GM21423 (cell line): Measurements from ENCODE around the gene VPS13C.
"Not testable (repeated sequence)": the region's sequence is repeated elsewhere in the genome, so short reads cannot be mapped to it uniquely, and the experiment has no call there.

ENCODE experiments used
- ATAC-seq: cut with Tn5 transposase; IDR thresholded peaks from one replicate; pipeline ENCODE4 v1.9.1; 2021; ENCODE audit warnings: mild to moderate bottlenecking, moderate library complexity; ENCODE audit not compliant: unreplicated experiment

The VPS13C gene

DNA sequence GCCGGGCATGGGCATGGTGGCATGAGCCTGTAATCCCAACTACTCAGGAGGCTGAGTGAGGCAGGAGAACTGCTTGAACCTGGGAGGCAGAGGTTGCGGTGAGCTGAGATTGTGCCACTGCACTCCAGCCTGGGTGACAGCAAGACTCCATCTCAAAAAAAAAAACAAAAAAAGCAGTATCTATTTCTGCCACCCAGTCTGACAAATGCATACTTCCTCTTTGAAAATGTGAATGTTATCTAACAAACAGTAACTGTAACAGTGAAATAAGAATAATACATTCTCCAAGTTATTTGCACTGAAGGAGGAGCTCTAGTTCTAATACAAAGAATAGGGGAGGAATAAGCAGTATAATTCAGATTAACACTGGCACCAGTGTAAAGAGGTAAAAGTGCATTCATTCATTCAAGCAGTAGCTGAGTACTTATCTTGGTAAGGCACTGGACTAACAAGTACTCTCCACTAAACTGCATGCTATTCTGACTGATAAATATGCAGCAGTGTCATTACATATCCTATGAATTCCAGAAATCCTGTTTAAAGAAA lies 12.9 kb downstream of the VPS13C start:
- ATAC-seq = no peak

GRCh38 chr15:62046078-62046743 lies 14.0 kb downstream of the VPS13C start:
- peak; percentile 74 for ATAC-seq

- ATAC-seq = no peak
Observed at GRCh38 chr15:62035256-62035924, 24.9 kb downstream of the VPS13C start.

DNA sequence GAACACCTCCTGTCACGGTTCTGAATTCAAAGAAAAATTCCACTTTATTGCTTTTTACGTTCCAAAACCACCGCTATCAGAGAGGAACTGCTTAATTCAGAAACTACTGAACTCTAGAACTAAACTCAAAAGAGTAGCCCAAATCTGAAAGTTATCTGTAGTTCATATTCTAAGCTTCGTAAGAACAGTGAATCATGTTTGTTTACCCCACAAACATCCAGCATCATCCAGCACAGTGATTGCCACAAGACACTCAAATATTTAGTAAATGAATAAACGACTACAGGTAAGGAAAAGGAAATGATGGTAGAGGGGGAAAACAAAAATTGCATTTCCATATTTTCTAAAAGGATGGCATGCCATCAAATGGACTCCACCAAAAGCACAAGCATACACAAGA lies 32.3 kb downstream of the VPS13C start:
- no peak for ATAC-seq

DNA sequence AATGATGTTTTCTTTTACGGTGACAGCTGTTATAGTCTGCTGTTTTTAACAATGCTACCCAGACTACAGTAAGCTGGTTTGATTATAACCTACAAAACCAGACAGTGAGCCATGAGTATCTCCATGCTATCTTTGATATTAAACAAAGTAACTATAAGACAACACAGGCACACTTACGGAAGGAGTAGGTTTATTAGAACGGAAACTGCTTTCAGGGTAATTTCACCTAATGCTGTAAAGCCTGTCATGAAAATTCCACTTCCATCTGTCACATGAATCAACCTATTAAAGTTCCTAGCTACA lies 33.0 kb downstream of the VPS13C start:
- ATAC-seq = no peak

DNA sequence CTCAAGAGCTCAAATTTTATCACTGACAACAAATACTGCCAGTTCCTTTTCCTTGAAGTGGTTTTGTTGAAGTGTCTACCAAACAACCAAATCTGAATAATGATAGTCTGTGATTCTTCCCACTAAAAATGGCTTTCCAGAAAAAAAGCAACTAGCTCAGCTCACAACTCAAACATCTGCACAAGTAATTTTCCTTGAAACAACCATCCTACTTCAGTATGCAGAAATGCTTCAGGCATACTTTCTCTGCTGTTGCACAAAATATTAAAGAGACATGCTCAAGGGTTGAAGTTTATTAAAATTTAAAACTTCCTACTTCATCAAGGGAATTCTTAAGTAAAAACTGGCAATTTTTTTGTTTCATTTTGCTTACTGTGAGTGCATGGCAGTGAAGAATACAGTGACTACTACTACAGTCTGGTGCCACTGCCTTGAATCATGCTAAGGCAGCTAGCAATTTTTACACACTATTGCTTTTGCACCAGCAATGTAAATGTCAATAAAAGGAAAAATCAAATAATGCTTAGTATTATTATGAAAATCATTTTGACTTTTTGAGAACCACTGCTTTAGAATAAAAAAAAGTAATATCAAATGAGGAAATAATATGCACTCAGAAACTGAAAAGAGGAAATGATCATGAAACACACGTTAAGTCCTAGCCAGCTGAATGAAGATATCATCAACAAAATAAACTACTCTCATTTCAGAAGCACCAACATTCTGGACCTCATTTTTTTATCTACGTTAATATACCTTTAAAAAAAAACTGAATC lies 33.6 kb downstream of the VPS13C start:
- ATAC-seq = no peak

GRCh38 chr15:62021991-62022600 lies 38.2 kb downstream of the VPS13C start:
- ATAC-seq = no peak

GRCh38 chr15:62020576-62021160 lies 39.6 kb downstream of the VPS13C start:
- no peak for ATAC-seq

DNA sequence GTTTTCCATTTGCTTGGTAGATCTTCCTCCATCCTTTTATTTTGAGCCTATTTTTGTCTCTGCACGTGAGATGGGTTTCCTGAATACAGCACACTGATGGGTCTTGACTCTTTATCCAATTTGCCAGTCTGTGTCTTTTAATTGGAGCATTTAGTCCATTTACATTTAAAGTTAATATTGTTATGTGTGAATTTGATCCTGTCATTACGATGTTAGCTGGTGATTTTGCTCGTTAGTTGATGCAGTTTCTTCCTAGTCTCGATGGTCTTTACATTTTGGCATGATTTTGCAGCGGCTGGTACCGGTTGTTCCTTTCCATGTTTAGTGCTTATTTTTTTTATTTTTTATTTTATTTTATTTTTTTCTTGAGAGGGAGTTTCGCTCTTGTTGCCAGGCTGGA lies 54.9 kb downstream of the VPS13C start:
- ATAC-seq = not testable (repeated sequence)

- ATAC-seq = no peak
Observed at GRCh38 chr15:61997786-61998185, 62.5 kb downstream of the VPS13C start.

GRCh38 chr15:61996056-61996635 lies 64.1 kb downstream of the VPS13C start:
- no peak for ATAC-seq

DNA sequence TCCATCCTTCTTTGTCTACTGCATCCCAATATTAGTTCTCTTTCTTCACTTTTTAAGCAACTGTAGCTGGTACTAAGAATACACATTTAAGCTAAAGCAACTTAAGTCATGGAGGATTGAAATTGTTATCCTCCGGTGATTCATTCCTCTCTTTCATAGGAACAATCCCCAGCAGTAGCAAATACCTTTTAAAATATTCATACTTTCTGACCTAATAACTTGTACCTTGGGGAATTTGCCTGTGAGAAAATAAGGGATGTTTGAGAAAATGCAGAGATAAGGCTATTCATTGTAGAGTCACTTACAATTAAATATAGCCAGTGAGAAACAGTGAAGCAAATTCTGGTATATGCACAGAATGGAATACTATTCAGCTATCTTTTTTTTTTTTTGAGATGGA lies 66.0 kb downstream of the VPS13C start:
- ATAC-seq = no peak

- no peak for ATAC-seq
Observed at GRCh38 chr15:61992518-61992917, 67.7 kb downstream of the VPS13C start.

GRCh38 chr15:61989667-61990066 lies 70.6 kb downstream of the VPS13C start:
- no peak for ATAC-seq

DNA sequence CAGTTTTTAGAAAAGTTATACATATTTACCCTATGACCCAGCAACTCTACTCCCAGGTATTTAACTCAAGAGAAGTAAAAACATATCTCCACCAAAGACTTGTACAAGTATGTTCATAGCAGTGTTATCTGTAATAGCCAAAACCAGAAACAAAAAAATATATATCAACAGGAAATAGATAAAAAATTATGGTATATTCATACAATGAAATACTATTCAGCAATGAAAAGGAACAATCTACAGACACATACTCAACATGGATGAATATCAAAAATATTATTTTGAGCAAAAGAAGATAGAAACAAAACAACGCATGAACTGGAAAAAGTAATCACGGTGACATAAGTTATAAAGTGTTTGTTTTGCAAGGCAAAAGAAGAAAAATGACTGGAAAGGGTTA lies 72.4 kb downstream of the VPS13C start:
- no peak for ATAC-seq

- ATAC-seq = no peak
Observed at GRCh38 chr15:61983081-61983480, 77.2 kb downstream of the VPS13C start.

- no peak for ATAC-seq
Observed at GRCh38 chr15:61978225-61978624, 82.0 kb downstream of the VPS13C start.

GRCh38 chr15:61974759-61975158 lies 85.5 kb downstream of the VPS13C start:
- ATAC-seq = no peak

DNA sequence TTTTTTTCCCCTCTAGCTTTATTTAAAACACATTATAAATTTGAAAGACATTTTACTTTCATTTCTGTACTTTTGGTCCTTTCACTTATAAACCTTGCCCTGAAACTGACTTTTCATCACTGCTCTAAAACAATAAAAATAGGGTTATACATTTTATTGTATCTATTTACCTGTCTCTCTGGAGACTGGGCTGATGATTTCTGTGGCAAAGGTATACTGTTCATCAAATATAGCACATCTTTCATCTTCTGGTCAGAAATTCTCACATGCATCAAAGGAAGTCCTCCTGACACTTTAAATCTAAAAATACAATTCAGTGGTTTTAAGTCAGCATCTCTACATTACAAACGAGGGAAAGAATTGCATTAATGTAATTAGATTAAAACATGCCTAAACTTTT lies 86.1 kb downstream of the VPS13C start:
- no peak for ATAC-seq

DNA sequence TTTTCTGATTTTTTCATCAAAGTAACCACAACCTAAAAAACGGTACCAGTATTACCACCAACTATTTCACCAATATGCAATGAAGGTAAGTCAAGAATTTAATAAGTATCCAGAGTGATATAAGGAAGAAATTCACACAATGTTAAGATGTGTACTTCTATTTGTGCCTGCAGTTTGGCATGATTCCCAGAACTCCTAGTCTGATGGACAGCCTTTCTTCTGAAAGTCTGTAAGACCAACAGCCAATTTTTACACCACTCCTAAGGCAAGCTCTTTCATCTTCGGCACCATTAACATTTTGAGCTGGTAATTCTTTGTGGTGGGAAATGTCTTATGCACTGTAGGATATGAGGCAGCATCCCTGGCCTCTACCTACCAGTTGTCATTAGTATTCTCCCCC lies 108.3 kb downstream of the VPS13C start:
- ATAC-seq = no peak

DNA sequence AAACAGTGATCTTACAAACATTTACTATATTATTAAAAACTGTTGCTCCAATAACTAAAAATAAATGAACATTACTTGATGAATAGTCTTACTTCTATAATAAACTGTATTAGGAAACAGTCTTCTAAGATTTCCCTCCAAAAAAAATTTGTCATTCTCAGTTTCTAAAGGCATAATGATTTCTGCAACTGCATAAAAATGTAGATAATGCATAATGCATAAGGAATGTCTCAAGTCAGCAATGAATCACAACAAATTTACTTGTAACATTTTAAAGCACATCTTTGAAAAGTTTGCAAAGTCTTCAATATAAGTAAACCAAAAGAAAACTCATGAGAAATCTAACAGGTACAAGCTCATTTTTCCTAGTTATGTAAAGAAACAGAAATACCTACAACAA lies 113.5 kb downstream of the VPS13C start:
- no peak for ATAC-seq
